Chondrocyte (in vitro differentiated cells): Measurements from ENCODE around the gene TNFRSF11A. TPM values are rescaled to one million over a fixed set of nuclear protein-coding genes. Genes with fewer than 3 reads are reported as not detected.

Source experiments
- DNase-seq: peaks from one replicate; pipeline ENCODE4 v3.0.0; 2021; ENCODE audit warnings: mixed read lengths, low spot score
- H3K27ac Mint-ChIP-seq: one replicate; pipeline ENCODE4 v1.8.0; 2021; ENCODE audit warnings: mild to moderate bottlenecking, moderate library complexity, mixed read lengths; ENCODE audit not compliant: unreplicated experiment
- H3K27me3 Mint-ChIP-seq: 2 replicates; pipeline ENCODE4 v1.8.0; 2021; ENCODE audit warnings: low read depth, mixed read lengths
- H3K36me3 Mint-ChIP-seq: 2 replicates; pipeline ENCODE4 v1.8.0; 2021; ENCODE audit warnings: low read depth, mixed read lengths
- H3K4me1 Mint-ChIP-seq: 2 replicates; pipeline ENCODE4 v1.8.0; 2021; ENCODE audit warnings: low read depth, mild to moderate bottlenecking, mixed read lengths
- H3K4me3 Mint-ChIP-seq: one replicate; pipeline ENCODE4 v1.8.0; 2021; ENCODE audit warnings: mild to moderate bottlenecking, moderate library complexity, mixed read lengths; ENCODE audit not compliant: unreplicated experiment
- H3K9me3 Mint-ChIP-seq: 2 replicates; pipeline ENCODE4 v1.8.0; 2021; ENCODE audit warnings: low read depth, mixed read lengths
- CTCF ChIP-seq: fragments of 200-600 bp; sonication (generic); IDR thresholded peaks from 2 replicates; pipeline ENCODE4 v1.5.0; 2021; ENCODE audit warnings: antibody characterized with exemption, mild to moderate bottlenecking, moderate library complexity
- total RNA-seq: library from RNA; stranded (reverse); gene quantifications from 3 replicates; pipeline ENCODE4 v1.2.1, GENCODE V29; 2021

The TNFRSF11A gene
- total RNA-seq, 1 donor from 2014 or later, result 0.22 TPM

- no peak for DNase-seq
- TF ChIP-seq CTCF, result no peak
- H3K27me3 Mint-ChIP-seq, result no peaks in the 10 kb centered on the region
- no peaks in the 10 kb centered on the region for H3K9me3 Mint-ChIP-seq
- peaks cover 32% of the 10 kb centered on the region for H3K4me1 Mint-ChIP-seq
- peak overlapping the region; percentile 78 for H3K27ac Mint-ChIP-seq
- H3K4me3 Mint-ChIP-seq, result no peak overlapping the region
- peaks cover 3% of the 10 kb centered on the region for H3K36me3 Mint-ChIP-seq
Observed at GRCh38 chr18:62281684-62282083, 43.4 kb upstream of the TNFRSF11A start.

- Mint-ChIP-seq H3K9me3 (no peaks in the 10 kb centered on the region), H3K36me3 (peaks cover 3% of the 10 kb centered on the region), H3K27ac (peak overlapping the region; percentile 78), H3K27me3 (no peaks in the 10 kb centered on the region), H3K4me3 (no peak overlapping the region), H3K4me1 (peaks cover 32% of the 10 kb centered on the region)
- no peak for TF ChIP-seq CTCF
- no peak for DNase-seq
Observed at GRCh38 chr18:62282188-62282629, 42.9 kb upstream of the TNFRSF11A start.

DNA sequence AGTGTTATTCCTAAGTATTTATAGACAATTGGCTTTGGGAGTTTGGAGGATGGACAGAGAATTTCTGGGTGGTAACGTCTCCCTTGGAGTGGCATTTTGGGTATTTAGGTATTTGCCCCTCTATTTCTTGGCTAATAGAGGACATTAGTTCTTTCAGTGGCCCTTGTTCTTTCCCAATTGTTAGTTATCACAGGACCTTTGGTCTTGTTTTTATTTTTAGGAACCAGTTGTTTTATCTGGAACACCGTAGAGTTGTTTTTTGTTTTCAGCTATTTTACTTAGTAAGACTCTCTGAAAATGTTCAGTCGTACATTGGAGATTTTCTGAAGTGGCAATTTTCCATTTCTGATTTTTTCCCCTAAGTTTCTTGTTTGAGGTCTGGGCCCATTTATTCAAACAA is 40.5 kb upstream of the TNFRSF11A start:
- no peak for DNase-seq
- peaks cover 40% of the 10 kb centered on the region for H3K4me1 Mint-ChIP-seq
- H3K9me3 Mint-ChIP-seq, result no peaks in the 10 kb centered on the region
- H3K36me3 Mint-ChIP-seq, result peaks cover 6% of the 10 kb centered on the region
- H3K27ac Mint-ChIP-seq, result no peak overlapping the region
- H3K4me3 Mint-ChIP-seq, result no peak overlapping the region
- H3K27me3 Mint-ChIP-seq, result no peaks in the 10 kb centered on the region
- TF ChIP-seq CTCF, result no peak

DNA sequence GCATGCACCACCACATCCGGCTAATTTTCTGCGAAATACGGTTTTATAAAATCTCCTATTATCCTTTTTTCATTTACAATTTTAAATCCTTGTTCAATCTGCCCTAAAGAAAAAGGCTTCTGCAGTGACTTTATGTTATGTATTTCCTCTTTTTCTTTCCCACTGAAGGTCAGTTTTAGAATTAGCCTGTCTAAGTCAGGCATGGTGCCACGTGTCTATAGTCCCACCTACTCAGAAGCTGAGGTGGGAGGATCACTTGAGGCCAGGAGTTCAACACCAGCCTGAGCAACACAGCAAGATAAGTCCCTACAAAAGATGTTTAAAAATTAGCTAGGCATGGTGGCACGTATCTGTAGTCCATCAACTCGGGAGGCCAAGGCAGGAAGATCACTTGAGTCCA is 39.8 kb upstream of the TNFRSF11A start:
- no peak for TF ChIP-seq CTCF
- Mint-ChIP-seq H3K27me3 (no peaks in the 10 kb centered on the region), H3K9me3 (no peaks in the 10 kb centered on the region), H3K4me1 (peaks cover 40% of the 10 kb centered on the region), H3K27ac (no peak overlapping the region), H3K36me3 (peaks cover 6% of the 10 kb centered on the region), H3K4me3 (no peak overlapping the region)
- no peak for DNase-seq

DNA sequence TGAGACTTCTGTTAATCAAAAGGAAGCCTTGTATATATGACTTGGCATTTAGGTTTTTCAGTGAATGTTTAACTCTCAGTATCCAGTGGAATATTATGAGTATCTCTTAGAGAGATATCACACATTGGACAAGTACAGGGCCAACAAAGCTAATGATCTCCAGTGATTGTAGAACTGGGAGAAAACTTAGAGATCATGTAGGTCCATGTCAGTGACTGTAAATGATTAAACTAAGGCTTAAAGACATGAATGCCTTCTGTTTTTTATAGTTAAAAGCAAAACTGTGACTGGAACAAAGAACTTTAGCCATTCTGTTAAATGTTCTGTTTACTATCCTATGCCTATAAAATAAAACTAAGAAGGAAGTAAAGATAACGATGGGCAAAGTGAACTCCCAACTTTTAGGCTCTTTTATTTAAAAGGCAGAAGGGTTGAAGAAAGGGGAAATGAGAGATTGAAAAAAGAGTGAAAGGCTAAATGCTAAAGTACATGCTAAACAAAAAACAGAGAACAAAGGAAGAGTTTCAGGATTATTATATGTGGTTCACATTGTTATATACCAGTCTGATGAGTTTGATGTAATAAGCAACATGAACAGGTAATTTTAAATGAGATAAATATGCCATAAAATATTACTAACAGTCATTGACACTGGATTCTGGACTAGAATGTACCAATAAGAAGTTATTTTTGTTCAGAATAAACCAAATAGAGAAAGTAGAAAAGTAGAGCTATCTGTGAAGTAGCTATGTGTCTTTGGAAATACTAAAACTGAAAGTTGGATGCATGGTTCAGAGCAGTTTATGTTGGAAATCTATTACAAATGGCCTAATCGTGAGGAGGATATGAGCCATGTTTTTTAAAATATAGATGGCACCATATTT is 37.1 kb upstream of the TNFRSF11A start:
- Mint-ChIP-seq H3K4me3 (no peak overlapping the region), H3K27ac (no peak overlapping the region), H3K4me1 (peaks cover 16% of the 10 kb centered on the region), H3K9me3 (no peaks in the 10 kb centered on the region), H3K27me3 (no peaks in the 10 kb centered on the region), H3K36me3 (peaks cover 6% of the 10 kb centered on the region)
- DNase-seq, result no peak
- no peak for TF ChIP-seq CTCF
